Fibroblast of lung (primary cell): ENCODE results near the gene CARD14.

Experiments
- EZH2 ChIP-seq: IDR thresholded peaks from 2 replicates; pipeline ENCODE4 v1.5.1; 2012; ENCODE audit warnings: low read length, control low read depth, mild to moderate bottlenecking; ENCODE audit errors: missing control alignments
- TF ChIP-seq, protein P1 (sequence below), 2 donors: IDR thresholded peaks in 1 of 2; conservative IDR thresholded peaks in 1 of 2; 1 replicate in 1 of 2; 2 replicates in 1 of 2; pipeline ENCODE4 v1.5.1; 2011 to 2012; ENCODE audit warnings: low read length in 2 of 2, control low read depth in 1 of 2, inconsistent platforms in 1 of 2, low read depth in 1 of 2, mild to moderate bottlenecking in 1 of 2

DNA sequence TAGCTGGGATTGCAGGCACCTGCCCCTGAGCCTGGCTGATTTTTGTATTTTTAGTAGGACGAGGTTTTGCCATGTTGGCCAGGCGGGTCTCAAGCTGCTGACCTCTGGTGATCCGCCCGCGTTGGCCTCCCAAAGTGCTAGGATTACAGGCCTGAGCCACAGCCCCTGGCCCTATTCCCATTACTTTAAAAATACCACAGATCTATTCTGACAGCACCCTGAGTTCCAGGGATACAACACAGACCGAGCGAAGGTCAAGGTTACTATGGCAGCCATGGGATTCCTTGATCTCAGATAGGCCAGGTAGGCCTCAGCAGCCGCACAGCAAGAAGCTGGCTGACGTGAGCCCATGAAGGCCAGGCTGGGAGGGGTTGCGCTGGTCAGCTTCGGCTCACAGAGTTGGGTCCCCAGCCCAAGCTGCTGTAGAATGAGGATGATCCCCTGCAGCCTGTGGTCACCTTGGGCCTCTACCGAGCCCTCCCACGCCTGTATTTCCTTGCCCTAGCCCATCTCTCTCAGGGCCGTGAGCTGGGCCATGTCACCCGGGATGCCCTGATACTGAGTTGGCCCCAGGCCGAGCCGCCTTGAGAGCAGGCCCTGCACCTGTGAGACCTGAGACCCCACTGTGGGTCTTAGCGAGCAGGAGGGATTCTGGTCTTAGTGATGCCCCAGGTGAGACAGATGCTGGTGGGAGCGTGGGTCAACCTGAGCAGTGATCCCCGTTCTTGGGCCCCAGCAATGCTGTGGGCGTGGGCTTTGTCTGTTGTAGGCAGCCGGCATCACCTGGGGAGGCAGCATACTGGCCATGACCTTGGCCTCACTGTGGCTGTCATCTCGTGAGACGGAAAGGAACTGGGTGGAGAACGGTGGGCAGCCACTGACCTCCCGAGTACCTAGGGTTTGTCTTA is 74.0 kb downstream of the CARD14 start:
- TF ChIP-seq, protein P1, sequence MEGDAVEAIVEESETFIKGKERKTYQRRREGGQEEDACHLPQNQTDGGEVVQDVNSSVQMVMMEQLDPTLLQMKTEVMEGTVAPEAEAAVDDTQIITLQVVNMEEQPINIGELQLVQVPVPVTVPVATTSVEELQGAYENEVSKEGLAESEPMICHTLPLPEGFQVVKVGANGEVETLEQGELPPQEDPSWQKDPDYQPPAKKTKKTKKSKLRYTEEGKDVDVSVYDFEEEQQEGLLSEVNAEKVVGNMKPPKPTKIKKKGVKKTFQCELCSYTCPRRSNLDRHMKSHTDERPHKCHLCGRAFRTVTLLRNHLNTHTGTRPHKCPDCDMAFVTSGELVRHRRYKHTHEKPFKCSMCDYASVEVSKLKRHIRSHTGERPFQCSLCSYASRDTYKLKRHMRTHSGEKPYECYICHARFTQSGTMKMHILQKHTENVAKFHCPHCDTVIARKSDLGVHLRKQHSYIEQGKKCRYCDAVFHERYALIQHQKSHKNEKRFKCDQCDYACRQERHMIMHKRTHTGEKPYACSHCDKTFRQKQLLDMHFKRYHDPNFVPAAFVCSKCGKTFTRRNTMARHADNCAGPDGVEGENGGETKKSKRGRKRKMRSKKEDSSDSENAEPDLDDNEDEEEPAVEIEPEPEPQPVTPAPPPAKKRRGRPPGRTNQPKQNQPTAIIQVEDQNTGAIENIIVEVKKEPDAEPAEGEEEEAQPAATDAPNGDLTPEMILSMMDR (conservative IDR thresholded peaks at IDR 0.05 in 1 of 2, IDR thresholded peaks at IDR 0.05 in 1 of 2; ENCODE audit: low read depth in 1 of 2, low read length in 2 of 2) = no peak
- TF ChIP-seq EZH2 = no peak
